Measurements from ENCODE around the gene CD109.
"Not testable (repeated sequence)": the region's sequence is repeated elsewhere in the genome, so short reads cannot be mapped to it uniquely, and the experiment has no call there.

Gene CD109

GRCh38 chr6:73791336-73791735, 95.3 kb downstream of the CD109 start:
- DNase-seq (ENCODE audit: low read depth) = no peak

- DNase-seq (ENCODE audit: low read depth) = no peak
Measured at GRCh38 chr6:73792738-73793137, 96.7 kb downstream of the CD109 start.

- DNase-seq (ENCODE audit: low read depth) = no peak
Measured at GRCh38 chr6:73796881-73797280, 100.9 kb downstream of the CD109 start.

- peak; percentile 45 for DNase-seq (ENCODE audit: low read depth)
Measured at GRCh38 chr6:73797861-73798260, 101.9 kb downstream of the CD109 start.

GRCh38 chr6:73798592-73798991, 102.6 kb downstream of the CD109 start:
- peak; percentile 93 for DNase-seq (ENCODE audit: low read depth)

GRCh38 chr6:73800997-73801396, 105.0 kb downstream of the CD109 start:
- no peak for DNase-seq (ENCODE audit: low read depth)

- DNase-seq (ENCODE audit: low read depth) = no peak
Measured at GRCh38 chr6:73801652-73802268, 105.8 kb downstream of the CD109 start.

- no peak for DNase-seq (ENCODE audit: low read depth)
Measured at GRCh38 chr6:73802366-73802765, 106.4 kb downstream of the CD109 start.

- DNase-seq (ENCODE audit: low read depth) = peak; percentile 90
Measured at GRCh38 chr6:73803562-73804241, 107.7 kb downstream of the CD109 start.

- not testable (repeated sequence) for DNase-seq (ENCODE audit: low read depth)
Measured at GRCh38 chr6:73805221-73805620, 109.2 kb downstream of the CD109 start.

GRCh38 chr6:73805982-73806381, 110.0 kb downstream of the CD109 start:
- DNase-seq (ENCODE audit: low read depth) = not testable (repeated sequence)

- DNase-seq (ENCODE audit: low read depth) = no peak
Measured at GRCh38 chr6:73811706-73812105, 115.7 kb downstream of the CD109 start.

GRCh38 chr6:73817253-73817652, 121.2 kb downstream of the CD109 start:
- DNase-seq (ENCODE audit: low read depth) = no peak

- no peak for DNase-seq (ENCODE audit: low read depth)
Measured at GRCh38 chr6:73823046-73823735, 127.2 kb downstream of the CD109 start.

- DNase-seq (ENCODE audit: low read depth) = no peak
Measured at GRCh38 chr6:73823832-73824231, 127.8 kb downstream of the CD109 start.

- no peak for DNase-seq (ENCODE audit: low read depth)
Measured at GRCh38 chr6:73826571-73826970, 130.6 kb downstream of the CD109 start.

- no peak for DNase-seq (ENCODE audit: low read depth)
Measured at GRCh38 chr6:73830119-73830518, 134.1 kb downstream of the CD109 start.

GRCh38 chr6:73832313-73832712, 136.3 kb downstream of the CD109 start:
- DNase-seq (ENCODE audit: low read depth) = no peak

- not testable (repeated sequence) for DNase-seq (ENCODE audit: low read depth)
Measured at GRCh38 chr6:73844696-73845095, 148.7 kb downstream of the CD109 start.

- not testable (repeated sequence) for DNase-seq (ENCODE audit: low read depth)
Measured at GRCh38 chr6:73851048-73851447, 155.0 kb downstream of the CD109 start.

GRCh38 chr6:73854998-73855718, 159.2 kb downstream of the CD109 start:
- DNase-seq (ENCODE audit: low read depth) = peak; percentile 76

GRCh38 chr6:73857341-73857890, 161.4 kb downstream of the CD109 start:
- no peak for DNase-seq (ENCODE audit: low read depth)
